Activated CD8-positive, alpha-beta memory T cell treated with anti-CD3 and anti-CD28 coated beads, Interleukin-2, amount 50 U/mL, for 48 hours (primary cell): ENCODE measurements around the gene PIAS1.
"Not testable (repeated sequence)": the region's sequence is repeated elsewhere in the genome, so short reads cannot be mapped to it uniquely, and the experiment has no call there.

Source experiments
- DNase-seq: peaks from one replicate; pipeline ENCODE4 v3.0.0-alpha.2; 2020

PIAS1 gene

GRCh38 chr15:68053701-68054627 is at the start of gene PIAS1:
Gene PIAS1 (plus strand): TSS chr15:68054315. CDS start chr15:68054327, 12 bp downstream.
- DNase-seq = peak; percentile 96

GRCh38 chr15:68007642-68008041 is 46.5 kb upstream of the PIAS1 start:
- DNase-seq = not testable (repeated sequence)

- DNase-seq = no peak
These were observed 43.6 kb upstream of the PIAS1 start for GRCh38 chr15:68010361-68011153.

- no peak for DNase-seq
These were observed 41.2 kb upstream of the PIAS1 start for GRCh38 chr15:68012911-68013310.

GRCh38 chr15:68014219-68014618 is 39.9 kb upstream of the PIAS1 start:
- DNase-seq = no peak

GRCh38 chr15:68015244-68015643 is 38.9 kb upstream of the PIAS1 start:
- DNase-seq = no peak

GRCh38 chr15:68017201-68017600 is 36.9 kb upstream of the PIAS1 start:
- no peak for DNase-seq

- no peak for DNase-seq
These were observed 35.2 kb upstream of the PIAS1 start for GRCh38 chr15:68018797-68019444.

- no peak for DNase-seq
These were observed 34.1 kb upstream of the PIAS1 start for GRCh38 chr15:68019814-68020525.

- no peak for DNase-seq
These were observed 33.4 kb upstream of the PIAS1 start for GRCh38 chr15:68020685-68021084.

GRCh38 chr15:68022061-68022460 is 32.1 kb upstream of the PIAS1 start:
- no peak for DNase-seq

- DNase-seq = no peak
These were observed 30.6 kb upstream of the PIAS1 start for GRCh38 chr15:68023307-68024101.

GRCh38 chr15:68025835-68026424 is 28.2 kb upstream of the PIAS1 start:
- no peak for DNase-seq

- no peak for DNase-seq
These were observed 26.7 kb upstream of the PIAS1 start for GRCh38 chr15:68027388-68027787.

- DNase-seq = no peak
These were observed 25.8 kb upstream of the PIAS1 start for GRCh38 chr15:68028137-68028887.

- DNase-seq = no peak
These were observed 25.3 kb upstream of the PIAS1 start for GRCh38 chr15:68028888-68029207.

GRCh38 chr15:68029959-68030358 is 24.2 kb upstream of the PIAS1 start:
- DNase-seq = no peak

GRCh38 chr15:68031404-68031803 is 22.7 kb upstream of the PIAS1 start:
- DNase-seq = no peak

- no peak for DNase-seq
These were observed 21.4 kb upstream of the PIAS1 start for GRCh38 chr15:68032672-68033071.

GRCh38 chr15:68034081-68034480 is 20.0 kb upstream of the PIAS1 start:
- DNase-seq = no peak
